NB4 (cell line): Measurements from ENCODE around the gene TMEM259.

Experiments used
- DNase-seq: peaks from one replicate; pipeline ENCODE4 v3.0.0; 2010; ENCODE audit warnings: low read depth
- H3K4me3 ChIP-seq: one replicate; pipeline ENCODE4 v1.5.1; 2011; ENCODE audit warnings: mild to moderate bottlenecking, low read depth, low read length, moderate library complexity
- MYC ChIP-seq: IDR thresholded peaks from 2 replicates; pipeline ENCODE4 v1.6.1; 2011; ENCODE audit warnings: low read depth, low read length
- POLR2A ChIP-seq: IDR thresholded peaks from 2 replicates; pipeline ENCODE4 v1.6.1; 2011; ENCODE audit warnings: mild to moderate bottlenecking; ENCODE audit not compliant: insufficient read length; ENCODE audit errors: extremely low read depth
- TF ChIP-seq, protein P1 (sequence below): IDR thresholded peaks from 2 replicates; pipeline ENCODE4 v1.6.1; 2011; ENCODE audit warnings: low read depth, low read length
- TF ChIP-seq, protein P2 (sequence below): IDR thresholded peaks from one replicate; pipeline ENCODE4 v1.5.1; 2012; ENCODE audit warnings: low read depth, low read length

Gene TMEM259

DNA sequence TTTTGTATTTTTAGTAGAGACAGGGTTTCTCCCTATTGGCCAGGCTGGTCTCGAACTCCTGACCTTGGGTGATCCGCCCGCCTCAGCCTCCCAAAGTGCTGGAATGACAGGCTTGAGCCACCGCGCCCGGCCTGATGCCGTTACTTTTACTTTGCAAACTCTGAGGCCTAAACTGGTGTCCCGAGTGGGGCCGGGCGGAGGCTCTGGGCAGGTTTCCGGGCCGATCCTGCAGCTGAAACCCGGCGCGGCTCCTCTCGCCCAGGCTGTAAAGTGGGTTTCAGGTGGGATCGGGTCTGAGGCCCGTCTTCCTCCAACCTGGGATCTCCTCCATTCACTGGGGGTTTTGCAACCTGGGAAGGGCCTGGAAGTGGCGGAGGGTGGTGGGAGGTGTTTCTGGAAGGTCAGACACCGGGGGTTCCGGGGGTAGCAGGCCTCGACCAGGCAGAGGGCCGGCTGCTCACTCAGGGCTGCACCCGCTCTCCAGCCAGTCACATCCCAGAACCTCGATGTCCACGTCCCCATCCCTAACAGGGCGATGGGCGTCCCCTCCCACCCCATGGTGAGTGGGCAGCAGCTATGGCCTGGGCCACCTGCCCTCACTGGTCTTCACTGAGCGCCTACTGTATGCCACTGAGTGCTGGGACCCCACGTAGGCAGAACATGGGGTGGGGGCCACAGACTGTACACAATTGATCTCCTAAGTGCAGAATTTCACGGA lies 58.1 kb downstream of the TMEM259 start:
- TF ChIP-seq MYC: no peak
- TF ChIP-seq, protein P1, sequence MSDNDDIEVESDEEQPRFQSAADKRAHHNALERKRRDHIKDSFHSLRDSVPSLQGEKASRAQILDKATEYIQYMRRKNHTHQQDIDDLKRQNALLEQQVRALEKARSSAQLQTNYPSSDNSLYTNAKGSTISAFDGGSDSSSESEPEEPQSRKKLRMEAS: no peak
- TF ChIP-seq POLR2A: no peak
- TF ChIP-seq, protein P2, sequence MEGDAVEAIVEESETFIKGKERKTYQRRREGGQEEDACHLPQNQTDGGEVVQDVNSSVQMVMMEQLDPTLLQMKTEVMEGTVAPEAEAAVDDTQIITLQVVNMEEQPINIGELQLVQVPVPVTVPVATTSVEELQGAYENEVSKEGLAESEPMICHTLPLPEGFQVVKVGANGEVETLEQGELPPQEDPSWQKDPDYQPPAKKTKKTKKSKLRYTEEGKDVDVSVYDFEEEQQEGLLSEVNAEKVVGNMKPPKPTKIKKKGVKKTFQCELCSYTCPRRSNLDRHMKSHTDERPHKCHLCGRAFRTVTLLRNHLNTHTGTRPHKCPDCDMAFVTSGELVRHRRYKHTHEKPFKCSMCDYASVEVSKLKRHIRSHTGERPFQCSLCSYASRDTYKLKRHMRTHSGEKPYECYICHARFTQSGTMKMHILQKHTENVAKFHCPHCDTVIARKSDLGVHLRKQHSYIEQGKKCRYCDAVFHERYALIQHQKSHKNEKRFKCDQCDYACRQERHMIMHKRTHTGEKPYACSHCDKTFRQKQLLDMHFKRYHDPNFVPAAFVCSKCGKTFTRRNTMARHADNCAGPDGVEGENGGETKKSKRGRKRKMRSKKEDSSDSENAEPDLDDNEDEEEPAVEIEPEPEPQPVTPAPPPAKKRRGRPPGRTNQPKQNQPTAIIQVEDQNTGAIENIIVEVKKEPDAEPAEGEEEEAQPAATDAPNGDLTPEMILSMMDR: no peak
- no peak for DNase-seq
- H3K4me3 ChIP-seq: no peak overlapping the region

DNA sequence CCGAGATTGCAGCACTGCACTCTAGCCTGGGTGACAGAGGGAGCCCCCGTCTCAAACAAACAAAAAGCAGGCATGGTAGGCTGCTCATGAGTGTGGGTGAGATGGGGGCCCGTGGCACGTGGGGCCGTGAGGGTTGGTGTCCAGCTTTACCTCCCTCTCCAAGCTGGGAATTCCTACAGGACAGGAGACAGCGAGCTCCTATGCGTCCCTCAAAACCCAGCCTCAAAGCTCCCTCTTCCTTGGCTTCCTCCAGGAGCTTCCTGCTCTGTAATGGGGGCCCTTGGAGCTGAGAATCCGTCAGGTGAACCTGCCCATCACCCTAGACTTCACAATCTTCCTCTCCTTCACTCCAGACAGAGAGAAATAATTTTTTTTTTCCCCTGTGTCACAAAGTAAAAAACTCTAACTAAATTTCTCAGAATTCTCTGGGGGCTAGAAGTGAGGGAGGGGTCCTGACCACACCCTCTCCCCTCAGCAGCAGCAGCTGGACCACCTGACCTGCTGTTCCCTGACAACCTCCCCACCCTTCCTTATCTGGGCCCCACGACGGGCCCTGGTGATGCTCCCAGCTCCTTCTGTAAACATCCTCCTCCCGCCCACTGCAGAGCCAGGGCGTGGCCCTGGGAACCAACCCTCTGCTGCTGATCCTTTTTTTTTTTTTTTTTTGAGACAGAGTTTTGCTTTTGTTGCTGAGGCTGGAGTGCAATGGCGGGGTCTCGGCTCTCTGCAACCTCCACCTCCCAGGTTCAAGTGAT lies 58.9 kb downstream of the TMEM259 start:
- TF ChIP-seq MYC (no peak), POLR2A (no peak)
- TF ChIP-seq, protein P2: no peak
- no peak for DNase-seq
- no peak overlapping the region for H3K4me3 ChIP-seq

DNA sequence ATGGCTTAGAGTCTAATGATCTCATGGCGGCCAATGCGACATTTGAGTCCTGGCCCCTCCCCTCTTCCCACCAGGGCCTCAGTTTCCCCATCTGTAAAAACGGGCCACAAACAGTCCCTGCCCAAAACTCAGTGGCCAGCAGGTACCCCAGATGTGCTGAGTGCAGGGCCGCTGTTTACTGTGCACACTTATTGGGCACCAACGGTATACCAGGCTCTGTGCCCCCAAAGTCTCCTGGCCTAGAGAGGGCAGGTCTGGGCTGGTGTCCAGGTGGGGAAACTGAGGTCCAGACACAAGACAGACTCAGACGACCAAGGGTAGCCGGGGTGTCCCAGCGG lies 60.4 kb downstream of the TMEM259 start:
- no peak overlapping the region for H3K4me3 ChIP-seq
- TF ChIP-seq POLR2A (no peak), MYC (no peak)
- TF ChIP-seq, protein P2: no peak
- TF ChIP-seq, protein P1: no peak
- DNase-seq: no peak

DNA sequence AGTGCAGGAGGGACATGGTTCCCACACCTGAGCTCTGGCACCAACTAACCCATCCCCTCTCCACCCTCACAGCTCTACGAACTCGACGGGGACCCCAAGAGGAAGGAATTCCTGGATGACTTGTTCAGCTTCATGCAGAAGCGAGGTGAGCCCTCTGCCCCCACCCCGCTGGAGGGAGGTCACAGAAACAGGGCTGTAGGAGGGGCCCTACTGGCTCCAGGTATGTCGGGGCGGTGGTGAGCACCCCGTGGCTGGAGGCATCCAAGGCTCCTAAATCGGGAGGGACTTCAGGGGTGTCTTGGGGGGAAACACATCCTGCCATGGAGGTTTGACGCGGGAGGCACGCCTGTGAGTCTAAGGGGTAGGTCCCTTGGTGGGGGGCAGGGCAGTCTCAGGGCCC lies 60.9 kb downstream of the TMEM259 start:
- no peak overlapping the region for H3K4me3 ChIP-seq
- TF ChIP-seq, protein P1: no peak
- no peak for TF ChIP-seq MYC
- no peak for DNase-seq
